HepG2 (cell line): ENCODE results near the gene NUAK2. TPM values are rescaled to one million over a fixed set of nuclear protein-coding genes. Genes with fewer than 3 reads are reported as not detected.

Experiments used
- BRF2 ChIP-seq: sonication (generic); formaldehyde crosslinking; IDR thresholded peaks from 2 replicates; pipeline ENCODE4 v1.8.1; 2022; ENCODE audit warnings: mild to moderate bottlenecking, missing genetic modification reagents
- GABPB1 ChIP-seq: IDR thresholded peaks from 2 replicates; pipeline ENCODE4 v1.6.1; 2016; ENCODE audit warnings: mild to moderate bottlenecking, missing genetic modification reagents, moderate library complexity, missing compliant biosample characterization
- HNF4G ChIP-seq, 2 experiments: sonication (generic) in 1 of 2; formaldehyde crosslinking in 1 of 2; IDR thresholded peaks; 2 replicates each; pipeline versions ENCODE4 v1.4.0 to v1.6.1; 2011 to 2020; ENCODE audit warnings: borderline replicate concordance in 2 of 2, low read depth in 2 of 2, mild to moderate bottlenecking in 2 of 2, low read length in 1 of 2, missing genetic modification reagents in 1 of 2, moderate library complexity in 1 of 2
- HNRNPK ChIP-seq: fragments of 200-400 bp; formaldehyde crosslinking; IDR thresholded peaks from 2 replicates; pipeline ENCODE4 v1.6.1; 2018; ENCODE audit warnings: low read length, low read depth, moderate library complexity, mild to moderate bottlenecking; ENCODE audit not compliant: poor library complexity, severe bottlenecking
- JARID2 ChIP-seq: sonication (generic); formaldehyde crosslinking; IDR thresholded peaks from 2 replicates; pipeline ENCODE4 v1.8.1; 2023; ENCODE audit warnings: missing genetic modification reagents, inconsistent platforms; ENCODE audit not compliant: insufficient replicate concordance
- KLF12 ChIP-seq: sonication (generic); formaldehyde crosslinking; IDR thresholded peaks from 2 replicates; pipeline ENCODE4 v1.4.0; 2020; ENCODE audit warnings: missing genetic modification reagents, borderline replicate concordance
- MIXL1 ChIP-seq: IDR thresholded peaks from 2 replicates; pipeline ENCODE4 v1.6.1; 2016
- SAP130 ChIP-seq: IDR thresholded peaks from 2 replicates; pipeline ENCODE4 v1.6.1; 2016; ENCODE audit warnings: low read depth
- SNRNP70 ChIP-seq: fragments of 200-400 bp; formaldehyde crosslinking; IDR thresholded peaks from 2 replicates; pipeline ENCODE4 v1.6.1; 2017; ENCODE audit warnings: mild to moderate bottlenecking, low read depth, low read length, moderate library complexity
- SRF ChIP-seq: IDR thresholded peaks from 2 replicates; pipeline ENCODE4 v1.6.1; 2011; ENCODE audit warnings: mild to moderate bottlenecking, low read depth, low read length, moderate library complexity
- ZBTB1 ChIP-seq: sonication (generic); formaldehyde crosslinking; IDR thresholded peaks from 2 replicates; pipeline ENCODE4 v1.4.0; 2020; ENCODE audit warnings: missing genetic modification reagents, borderline replicate concordance
- ZBTB14 ChIP-seq: sonication (generic); formaldehyde crosslinking; IDR thresholded peaks from 2 replicates; pipeline ENCODE4 v1.4.0; 2020; ENCODE audit warnings: missing genetic modification reagents
- ZNF337 ChIP-seq: sonication (generic); formaldehyde crosslinking; IDR thresholded peaks from 2 replicates; pipeline ENCODE4 v1.5.1; 2020; ENCODE audit warnings: missing genetic modification reagents, low read depth, mild to moderate bottlenecking, borderline replicate concordance
- ZNF614 ChIP-seq: IDR thresholded peaks from 2 replicates; pipeline ENCODE4 v1.6.1; 2018; ENCODE audit warnings: missing biosample characterization, missing genetic modification reagents, inconsistent platforms, borderline replicate concordance
- ZNF737 ChIP-seq: sonication (generic); formaldehyde crosslinking; IDR thresholded peaks from 2 replicates; pipeline ENCODE4 v1.5.0; 2020; ENCODE audit warnings: missing genetic modification reagents, mild to moderate bottlenecking, borderline replicate concordance
- polyA plus RNA-seq, 8 experiments: library from polyadenylated mRNA; depleted of rRNA in 3 of 8; stranded (reverse) in 7 of 8; unstranded in 1 of 8; fragments of >200 nt; fragmentation: Illumina TruSeq in 4 of 8; extraction: Trizol in 4 of 8; gene quantifications; 2 replicates each; pipeline versions ENCODE4 v1.2.1 to v1.2.3, GENCODE V29; 2011 to 2016; ENCODE audit warnings: low read depth in 4 of 8, missing spikeins in 1 of 8, mixed read lengths in 1 of 8; ENCODE audit not compliant: insufficient read depth in 1 of 8
- total RNA-seq, 5 experiments: library from RNA; depleted of rRNA; stranded (reverse); fragments of >200 nt; fragmentation: Illumina TruSeq; extraction: Trizol; gene quantifications; 2 replicates each; pipeline ENCODE4 v1.2.3, GENCODE V29; 2016; ENCODE audit warnings: low read depth in 1 of 5
- TF ChIP-seq, protein P1 (sequence below), 2 experiments: fragments of 450-650 bp in 1 of 2; sonication (generic) in 1 of 2; formaldehyde crosslinking in 1 of 2; IDR thresholded peaks; 2 replicates each; pipeline versions ENCODE4 v1.6.1 to v1.8.0; 2016 to 2022; ENCODE audit warnings: antibody characterized with exemption in 1 of 2, mild to moderate bottlenecking in 1 of 2, missing genetic modification reagents in 1 of 2

NUAK2 gene
- total and polyA plus RNA-seq, 2 of the 13 experiments (the other 11 are each of a cell fraction or from before 2014, with no cell fraction given): 0.75 to 1.1 TPM

DNA sequence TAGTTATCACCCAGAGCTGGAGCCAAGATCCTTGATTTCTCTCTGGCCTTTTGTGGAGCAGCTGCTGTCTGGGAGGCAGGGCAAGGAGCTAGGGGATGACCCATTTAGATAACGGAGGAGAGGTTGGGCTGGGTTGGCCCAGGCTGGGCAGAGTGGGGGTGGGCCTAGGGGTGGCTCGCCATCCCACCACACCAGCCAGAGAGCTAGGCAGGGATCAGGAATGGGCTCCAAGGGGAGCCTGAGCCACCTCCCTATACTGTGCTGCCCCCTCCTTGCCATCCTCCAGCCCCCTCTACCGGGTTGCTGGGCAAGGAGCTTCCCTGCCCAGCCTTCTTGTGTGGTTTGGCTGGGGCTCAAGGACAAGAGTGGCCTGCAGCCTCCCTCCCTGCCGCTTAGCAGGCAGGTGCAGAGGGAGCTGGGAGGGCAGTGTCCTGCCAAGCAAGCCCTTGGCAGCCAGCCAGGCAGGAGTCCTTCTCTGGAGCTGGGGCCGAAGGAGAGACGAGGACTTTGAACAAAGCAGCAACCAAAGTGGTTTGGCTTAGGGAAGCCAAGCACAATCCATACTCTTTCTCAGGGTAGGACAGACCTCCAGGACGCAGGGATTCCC is 4.1 kb downstream of the NUAK2 start (continued):
- TF ChIP-seq, protein P1, sequence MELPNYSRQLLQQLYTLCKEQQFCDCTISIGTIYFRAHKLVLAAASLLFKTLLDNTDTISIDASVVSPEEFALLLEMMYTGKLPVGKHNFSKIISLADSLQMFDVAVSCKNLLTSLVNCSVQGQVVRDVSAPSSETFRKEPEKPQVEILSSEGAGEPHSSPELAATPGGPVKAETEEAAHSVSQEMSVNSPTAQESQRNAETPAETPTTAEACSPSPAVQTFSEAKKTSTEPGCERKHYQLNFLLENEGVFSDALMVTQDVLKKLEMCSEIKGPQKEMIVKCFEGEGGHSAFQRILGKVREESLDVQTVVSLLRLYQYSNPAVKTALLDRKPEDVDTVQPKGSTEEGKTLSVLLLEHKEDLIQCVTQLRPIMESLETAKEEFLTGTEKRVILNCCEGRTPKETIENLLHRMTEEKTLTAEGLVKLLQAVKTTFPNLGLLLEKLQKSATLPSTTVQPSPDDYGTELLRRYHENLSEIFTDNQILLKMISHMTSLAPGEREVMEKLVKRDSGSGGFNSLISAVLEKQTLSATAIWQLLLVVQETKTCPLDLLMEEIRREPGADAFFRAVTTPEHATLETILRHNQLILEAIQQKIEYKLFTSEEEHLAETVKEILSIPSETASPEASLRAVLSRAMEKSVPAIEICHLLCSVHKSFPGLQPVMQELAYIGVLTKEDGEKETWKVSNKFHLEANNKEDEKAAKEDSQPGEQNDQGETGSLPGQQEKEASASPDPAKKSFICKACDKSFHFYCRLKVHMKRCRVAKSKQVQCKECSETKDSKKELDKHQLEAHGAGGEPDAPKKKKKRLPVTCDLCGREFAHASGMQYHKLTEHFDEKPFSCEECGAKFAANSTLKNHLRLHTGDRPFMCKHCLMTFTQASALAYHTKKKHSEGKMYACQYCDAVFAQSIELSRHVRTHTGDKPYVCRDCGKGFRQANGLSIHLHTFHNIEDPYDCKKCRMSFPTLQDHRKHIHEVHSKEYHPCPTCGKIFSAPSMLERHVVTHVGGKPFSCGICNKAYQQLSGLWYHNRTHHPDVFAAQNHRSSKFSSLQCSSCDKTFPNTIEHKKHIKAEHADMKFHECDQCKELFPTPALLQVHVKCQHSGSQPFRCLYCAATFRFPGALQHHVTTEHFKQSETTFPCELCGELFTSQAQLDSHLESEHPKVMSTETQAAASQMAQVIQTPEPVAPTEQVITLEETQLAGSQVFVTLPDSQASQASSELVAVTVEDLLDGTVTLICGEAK (IDR thresholded peaks at IDR 0.05): no peak
- TF ChIP-seq, protein P1 (CRISPR knock-in tag; IDR thresholded peaks at IDR 0.05): no peak
- no peak for TF ChIP-seq MIXL1 (CRISPR knock-in tag)
- no peak for TF ChIP-seq SNRNP70
- no peak for TF ChIP-seq ZNF337 (CRISPR knock-in tag)
- TF ChIP-seq BRF2 (CRISPR knock-in tag): no peak
- 0 out of 2 replicates have a peak, but pooled peaks have one; percentile 12 for TF ChIP-seq ZNF614 (CRISPR knock-in tag)
- TF ChIP-seq SRF: no peak
- no peak for TF ChIP-seq JARID2
- peak; percentile 28; the same call in 1 of the 2 replicates for TF ChIP-seq SAP130 (CRISPR knock-in tag)
- no peak for TF ChIP-seq ZNF737 (CRISPR knock-in tag)
- TF ChIP-seq GABPB1 (CRISPR knock-in tag): peak; percentile 11; the same call in 1 of the 2 replicates
- no peak for TF ChIP-seq ZBTB14 (CRISPR knock-in tag)
- no peak for TF ChIP-seq KLF12 (CRISPR knock-in tag)
- TF ChIP-seq HNF4G (IDR thresholded peaks at IDR 0.05; ENCODE audit: borderline replicate concordance, low read depth, low read length): peak; percentile 23; the same call in 1 of the 2 replicates
- TF ChIP-seq HNF4G (CRISPR knock-in tag; IDR thresholded peaks at IDR 0.05; ENCODE audit: borderline replicate concordance, low read depth): no peak
- no peak for TF ChIP-seq HNRNPK
- TF ChIP-seq ZBTB1 (CRISPR knock-in tag): no peak
